ENCODE data around the gene HELZ2. TPM values are rescaled to one million over a fixed set of nuclear protein-coding genes. Genes with fewer than 3 reads are reported as not detected.
A peak's percentile ranks its signal among the peaks of the same experiment; 100 is the strongest.

The HELZ2 gene
- total RNA-seq, 1 experiment from 2014 or later, result 27.9 TPM

DNA sequence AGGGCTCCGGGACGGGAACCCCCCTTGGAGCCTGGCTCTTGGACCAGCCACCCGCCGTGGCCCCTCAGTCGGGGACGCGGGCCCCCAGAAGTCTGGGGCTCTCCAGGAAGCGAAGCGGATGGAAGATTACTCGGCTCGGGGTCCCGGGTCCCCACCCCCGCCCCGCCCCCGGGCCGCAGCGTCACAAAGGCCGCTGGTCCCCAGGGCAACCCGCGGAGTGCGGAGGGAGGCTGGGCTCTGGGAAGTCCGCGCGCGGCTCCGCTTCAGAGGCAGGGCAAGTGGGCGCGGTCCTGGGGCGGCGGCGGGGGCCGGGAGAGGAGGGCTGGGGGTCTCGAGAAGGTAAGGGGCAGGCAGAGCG, 20.1 kb downstream of the HELZ2 start, which contains the start of gene FNDC11:
Gene FNDC11 (plus strand): TSS at position 227 of the 358 bp plus-strand sequence. CDS start 1,505 bp downstream, outside the sequence.
- Histone ChIP-seq H4K20me1 (ENCODE audit: control insufficient read depth, insufficient read depth, insufficient read length) (no peaks in the 10 kb centered on the region), H2BK12ac (ENCODE audit: insufficient read length, low read depth, low read length) (no peak within 1 kb of the TSS), H3T11ph (ENCODE audit: low read length) (no peak within 1 kb of the TSS), H3K56ac (ENCODE audit: insufficient read length, low read depth, low read length) (no peak within 1 kb of the TSS), H3K9ac (ENCODE audit: extremely low read depth, insufficient read length, low read length) (no peak within 1 kb of the TSS), H3K9me3 (ENCODE audit: control insufficient read depth, low read depth, low read length) (no peaks in the 10 kb centered on the region), H3K18ac (ENCODE audit: insufficient read length, low read depth, low read length) (no peak within 1 kb of the TSS), H4K91ac (ENCODE audit: insufficient read length, low read depth, low read length) (no peak within 1 kb of the TSS), H2AFZ (ENCODE audit: low read length) (no peak within 1 kb of the TSS), H3K4me2 (ENCODE audit: insufficient read depth, insufficient read length, low read length) (peak within 1 kb of the TSS; percentile 46), H2AK5ac (ENCODE audit: insufficient read length, low read length) (no peak within 1 kb of the TSS), H4K8ac (replicated peaks; ENCODE audit: insufficient read length, low read depth, low read length) (no peak within 1 kb of the TSS), H3K79me1 (ENCODE audit: insufficient read depth, low read depth, low read length, poor library complexity, severe bottlenecking) (no peaks in the 10 kb centered on the region), H3K14ac (ENCODE audit: insufficient read depth, low read length) (no peak within 1 kb of the TSS), H2BK20ac (ENCODE audit: low read depth, low read length, poor library complexity, severe bottlenecking) (no peak within 1 kb of the TSS), H2BK15ac (ENCODE audit: low read depth, low read length) (no peak within 1 kb of the TSS), H2BK5ac (ENCODE audit: insufficient read length, low read length) (no peak within 1 kb of the TSS), H3K4me1 (ENCODE audit: insufficient read depth, low read length) (0 out of 2 replicates have a peak, but pooled peaks cover 2% of the 10 kb centered on the region), H3K27ac (ENCODE audit: insufficient read length, low read depth, low read length) (no peak within 1 kb of the TSS), H2BK120ac (ENCODE audit: low read depth, low read length, poor library complexity, severe bottlenecking) (no peak within 1 kb of the TSS), H4K5ac (ENCODE audit: insufficient read length, low read depth, low read length) (no peak within 1 kb of the TSS), H3K23me2 (ENCODE audit: insufficient read length, low read depth, low read length, poor library complexity, severe bottlenecking) (peaks cover 9% of the 10 kb centered on the region), H3K4ac (ENCODE audit: low read depth, low read length) (no peak within 1 kb of the TSS), H3K79me2 (ENCODE audit: insufficient read depth, low read length) (no peaks in the 10 kb centered on the region), H3K27me3 (ENCODE audit: insufficient read depth, low read length) (no peaks in the 10 kb centered on the region), H3K23ac (ENCODE audit: insufficient read length, low read depth, low read length) (no peak within 1 kb of the TSS)
- no peaks in the 10 kb centered on the region for H3K9me3 Mint-ChIP-seq
- peak within 1 kb of the TSS; percentile 69 to 84 for H3K4me3 Mint-ChIP-seq
- no peak within 1 kb of the TSS; a peak in 1 of 7 replicates for H3K27ac Mint-ChIP-seq
- TF ChIP-seq, protein P1, sequence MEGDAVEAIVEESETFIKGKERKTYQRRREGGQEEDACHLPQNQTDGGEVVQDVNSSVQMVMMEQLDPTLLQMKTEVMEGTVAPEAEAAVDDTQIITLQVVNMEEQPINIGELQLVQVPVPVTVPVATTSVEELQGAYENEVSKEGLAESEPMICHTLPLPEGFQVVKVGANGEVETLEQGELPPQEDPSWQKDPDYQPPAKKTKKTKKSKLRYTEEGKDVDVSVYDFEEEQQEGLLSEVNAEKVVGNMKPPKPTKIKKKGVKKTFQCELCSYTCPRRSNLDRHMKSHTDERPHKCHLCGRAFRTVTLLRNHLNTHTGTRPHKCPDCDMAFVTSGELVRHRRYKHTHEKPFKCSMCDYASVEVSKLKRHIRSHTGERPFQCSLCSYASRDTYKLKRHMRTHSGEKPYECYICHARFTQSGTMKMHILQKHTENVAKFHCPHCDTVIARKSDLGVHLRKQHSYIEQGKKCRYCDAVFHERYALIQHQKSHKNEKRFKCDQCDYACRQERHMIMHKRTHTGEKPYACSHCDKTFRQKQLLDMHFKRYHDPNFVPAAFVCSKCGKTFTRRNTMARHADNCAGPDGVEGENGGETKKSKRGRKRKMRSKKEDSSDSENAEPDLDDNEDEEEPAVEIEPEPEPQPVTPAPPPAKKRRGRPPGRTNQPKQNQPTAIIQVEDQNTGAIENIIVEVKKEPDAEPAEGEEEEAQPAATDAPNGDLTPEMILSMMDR (conservative IDR thresholded peaks at IDR 0.05), result no peak
- H3K4me1 Mint-ChIP-seq, result peaks cover 22 to 30% of the 10 kb centered on the region in 2 experiments
- H3K36me3 Mint-ChIP-seq (ENCODE audit: insufficient read depth in 1 of 3, low read depth in 3 of 3), result peaks cover 0 to 7% (median 4%) of the 10 kb centered on the region in 3 experiments; a peak in 4 of 7 replicates
- no peaks in the 10 kb centered on the region; the same call in 1 of the 2 replicates for H3K27me3 Mint-ChIP-seq (ENCODE audit: low read depth)
- peak; percentile 69 for DNase-seq
- no CpG with 5 or more reads among the region's 34 CpGs for WGBS (ENCODE audit: extremely low coverage, insufficient read length, low lambda C conversion rate)
